OCI-LY7 (cell line): ENCODE measurements around the gene PARD3.

Experiments
- EZH2phosphoT487 ChIP-seq: fragments of 200-600 bp; sonication (generic); IDR thresholded peaks from 2 replicates; pipeline ENCODE4 v1.6.1; 2018; ENCODE audit warnings: low read depth, borderline replicate concordance, mild to moderate bottlenecking, mixed run types, antibody characterized with exemption, low read length, moderate library complexity, mixed read lengths
- TF ChIP-seq, protein P1 (sequence below): fragments of 200-600 bp; sonication (generic); conservative IDR thresholded peaks from 2 replicates; pipeline ENCODE4 v1.5.1; 2014; ENCODE audit warnings: mild to moderate bottlenecking, antibody characterized with exemption, low read length, moderate library complexity, mixed read lengths

DNA sequence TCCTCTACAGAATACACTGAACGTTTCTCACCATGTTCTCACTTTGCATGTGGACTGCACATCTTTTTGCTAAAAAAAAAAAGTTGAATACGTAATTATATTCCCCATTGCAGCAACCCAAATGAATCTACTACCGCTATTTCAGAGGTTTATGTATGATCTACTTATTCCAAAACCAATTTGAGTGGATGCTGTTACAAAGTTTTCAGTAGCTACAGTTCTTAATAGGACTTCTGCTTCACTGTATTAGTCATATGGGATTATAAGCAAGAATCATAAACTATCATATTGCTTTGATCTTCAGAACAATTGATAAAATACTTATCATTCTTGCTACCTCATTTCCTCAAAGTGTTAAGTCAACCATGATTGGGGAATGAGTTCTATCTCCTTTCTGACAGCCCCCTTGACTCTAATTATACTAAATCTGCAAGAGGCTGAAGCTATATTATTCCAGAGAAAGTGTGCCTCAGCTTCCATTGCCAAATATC is 257.0 kb downstream of the PARD3 start:
- TF ChIP-seq, protein P1, sequence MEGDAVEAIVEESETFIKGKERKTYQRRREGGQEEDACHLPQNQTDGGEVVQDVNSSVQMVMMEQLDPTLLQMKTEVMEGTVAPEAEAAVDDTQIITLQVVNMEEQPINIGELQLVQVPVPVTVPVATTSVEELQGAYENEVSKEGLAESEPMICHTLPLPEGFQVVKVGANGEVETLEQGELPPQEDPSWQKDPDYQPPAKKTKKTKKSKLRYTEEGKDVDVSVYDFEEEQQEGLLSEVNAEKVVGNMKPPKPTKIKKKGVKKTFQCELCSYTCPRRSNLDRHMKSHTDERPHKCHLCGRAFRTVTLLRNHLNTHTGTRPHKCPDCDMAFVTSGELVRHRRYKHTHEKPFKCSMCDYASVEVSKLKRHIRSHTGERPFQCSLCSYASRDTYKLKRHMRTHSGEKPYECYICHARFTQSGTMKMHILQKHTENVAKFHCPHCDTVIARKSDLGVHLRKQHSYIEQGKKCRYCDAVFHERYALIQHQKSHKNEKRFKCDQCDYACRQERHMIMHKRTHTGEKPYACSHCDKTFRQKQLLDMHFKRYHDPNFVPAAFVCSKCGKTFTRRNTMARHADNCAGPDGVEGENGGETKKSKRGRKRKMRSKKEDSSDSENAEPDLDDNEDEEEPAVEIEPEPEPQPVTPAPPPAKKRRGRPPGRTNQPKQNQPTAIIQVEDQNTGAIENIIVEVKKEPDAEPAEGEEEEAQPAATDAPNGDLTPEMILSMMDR = no peak
- TF ChIP-seq EZH2phosphoT487 = no peak
